Activated CD4-positive, alpha-beta T cell treated with anti-CD3 and anti-CD28 coated beads, Interleukin-2, amount 10 ng/mL, durations not matched to agents 24 days and 14 days (primary cell): ENCODE measurements around the gene DNAH14. TPM values are rescaled to one million over a fixed set of nuclear protein-coding genes. Genes with fewer than 3 reads are reported as not detected.
"Not testable (repeated sequence)": the region's sequence is repeated elsewhere in the genome, so short reads cannot be mapped to it uniquely, and the experiment has no call there.

Experiments used
- DNase-seq: peaks from one replicate; pipeline ENCODE4 v3.0.0; 2022
- H3K27ac Mint-ChIP-seq: one replicate; pipeline ENCODE4 v1.8.0; 2022; ENCODE audit warnings: mild to moderate bottlenecking, mixed read lengths
- H3K27me3 Mint-ChIP-seq: one replicate; pipeline ENCODE4 v1.8.0; 2022; ENCODE audit warnings: mixed read lengths
- H3K36me3 Mint-ChIP-seq: one replicate; pipeline ENCODE4 v1.8.0; 2022; ENCODE audit warnings: low read depth, mild to moderate bottlenecking, mixed read lengths
- H3K4me1 Mint-ChIP-seq: one replicate; pipeline ENCODE4 v1.8.0; 2021; ENCODE audit warnings: mixed read lengths
- H3K4me3 Mint-ChIP-seq: one replicate; pipeline ENCODE4 v1.8.0; 2022; ENCODE audit warnings: mild to moderate bottlenecking, moderate library complexity, mixed read lengths
- H3K9me3 Mint-ChIP-seq: one replicate; pipeline ENCODE4 v1.8.0; 2021; ENCODE audit warnings: mixed read lengths
- intact Hi-C: fragments of 100-400 bp; cut with micrococcal nuclease; formaldehyde crosslinking; loops from one replicate; pipeline ENCODE4 v1.15.1; 2023
- total RNA-seq: library from RNA; stranded (reverse); gene quantifications from 2 replicates; pipeline ENCODE4 v1.2.3, GENCODE V29; 2022

DNAH14 gene
- total RNA-seq, 1 donor from 2014 or later = not detected

DNA sequence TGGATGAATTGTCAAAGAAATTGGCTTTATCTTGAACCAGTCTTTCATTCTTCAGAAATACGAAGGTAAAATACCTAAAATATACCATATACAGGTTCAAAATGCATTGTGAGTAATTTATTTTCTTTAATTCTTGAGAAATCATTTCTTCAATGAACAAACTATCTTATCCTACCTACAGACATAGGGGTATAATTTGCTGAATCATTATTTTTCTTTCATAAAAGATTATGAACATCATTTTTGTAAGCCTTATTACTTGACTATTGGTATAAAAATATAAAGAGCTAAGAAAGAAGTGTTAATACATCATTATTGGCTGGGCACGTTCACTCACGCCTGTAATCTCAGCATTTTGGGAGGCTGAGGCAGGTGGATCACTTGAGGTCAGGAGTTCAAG, 167.7 kb downstream of the DNAH14 start:
- no peak for DNase-seq
- Mint-ChIP-seq H3K27me3 (no peaks in the 10 kb centered on the region), H3K27ac (no peak overlapping the region), H3K4me3 (no peak overlapping the region), H3K36me3 (no peaks in the 10 kb centered on the region), H3K9me3 (no peaks in the 10 kb centered on the region), H3K4me1 (no peaks in the 10 kb centered on the region)
- intact Hi-C loops = no loop called here

DNA sequence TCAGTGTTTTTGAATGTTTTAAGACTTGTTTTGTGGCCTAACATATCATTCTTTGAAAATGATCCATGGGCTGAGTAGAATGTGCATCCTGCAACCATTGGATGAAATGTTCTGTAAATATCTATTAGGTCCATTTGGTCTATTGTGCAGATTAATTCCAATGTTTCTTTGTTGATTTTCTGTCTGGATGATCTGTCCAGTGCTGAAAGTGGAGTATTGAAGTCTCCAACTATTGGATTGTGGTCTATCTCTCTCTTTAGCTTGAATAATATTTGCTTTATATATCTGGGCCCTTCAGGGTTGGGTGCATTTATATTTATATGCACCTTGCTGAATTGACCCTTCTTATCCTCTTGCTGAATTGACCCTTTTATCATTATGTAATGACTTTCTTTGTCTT, 181.5 kb downstream of the DNAH14 start:
- Mint-ChIP-seq H3K4me1 (no peaks in the 10 kb centered on the region), H3K4me3 (no peak overlapping the region), H3K9me3 (no peaks in the 10 kb centered on the region), H3K36me3 (no peaks in the 10 kb centered on the region), H3K27ac (no peak overlapping the region), H3K27me3 (no peaks in the 10 kb centered on the region)
- intact Hi-C loops = no loop called here
- no peak for DNase-seq

DNA sequence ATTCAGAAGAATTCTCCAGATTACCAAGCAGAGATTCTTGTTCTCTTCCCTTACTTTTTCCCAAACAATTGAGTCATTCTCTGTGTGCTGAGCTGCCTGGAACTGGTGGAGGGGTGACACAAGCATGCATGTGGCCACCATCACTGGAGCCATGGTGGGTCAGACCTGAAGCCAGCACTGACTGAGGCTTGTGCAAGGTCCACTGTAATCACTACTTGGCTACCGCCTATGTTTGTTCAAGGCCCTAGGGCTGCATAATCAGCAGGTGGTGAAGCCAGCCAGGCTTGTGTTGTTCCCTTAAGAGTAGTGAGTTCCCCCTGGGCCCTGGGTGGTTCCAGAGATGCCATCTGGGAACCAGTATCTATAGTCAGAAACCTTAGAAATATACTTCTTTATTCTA, 183.8 kb downstream of the DNAH14 start:
- Mint-ChIP-seq H3K4me3 (no peak overlapping the region), H3K27ac (no peak overlapping the region), H3K27me3 (no peaks in the 10 kb centered on the region), H3K9me3 (no peaks in the 10 kb centered on the region), H3K36me3 (no peaks in the 10 kb centered on the region), H3K4me1 (no peaks in the 10 kb centered on the region)
- intact Hi-C loops = no loop called here
- no peak for DNase-seq

DNA sequence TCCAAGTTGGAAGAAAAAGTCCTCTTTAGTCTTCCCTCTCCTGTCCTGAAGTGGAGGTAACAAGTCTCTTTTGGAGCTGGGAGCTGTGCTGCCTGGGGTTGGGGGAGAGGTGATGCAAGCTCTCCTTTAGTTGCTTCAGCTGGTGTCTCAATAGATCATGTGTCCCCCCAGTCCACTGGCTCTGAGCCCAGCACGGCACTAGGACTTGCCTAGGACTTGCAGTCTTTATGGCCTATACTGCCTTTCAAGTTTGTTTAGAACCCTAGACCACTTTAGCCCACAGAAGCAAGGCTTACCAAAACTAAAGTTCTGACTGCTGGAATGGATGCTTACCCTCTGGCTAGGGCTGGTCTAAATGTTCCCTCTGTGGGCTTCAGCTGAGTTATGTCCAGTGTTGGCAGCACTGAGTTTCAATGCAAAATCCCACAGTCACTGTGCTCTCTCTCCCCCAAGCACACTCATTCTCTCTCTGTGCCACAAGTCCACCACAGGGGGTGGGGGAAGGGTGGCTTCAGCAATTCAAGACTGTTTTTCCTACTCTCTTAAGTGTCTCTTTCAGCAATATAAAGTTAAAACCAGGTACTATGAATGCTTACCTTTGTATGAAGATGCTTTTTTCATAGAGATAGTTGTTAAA, 185.0 kb downstream of the DNAH14 start:
- DNase-seq = no peak
- Mint-ChIP-seq H3K27me3 (no peaks in the 10 kb centered on the region), H3K36me3 (no peaks in the 10 kb centered on the region), H3K9me3 (no peaks in the 10 kb centered on the region), H3K4me3 (no peak overlapping the region), H3K4me1 (no peaks in the 10 kb centered on the region), H3K27ac (no peak overlapping the region)
- intact Hi-C loops = no loop called here

DNA sequence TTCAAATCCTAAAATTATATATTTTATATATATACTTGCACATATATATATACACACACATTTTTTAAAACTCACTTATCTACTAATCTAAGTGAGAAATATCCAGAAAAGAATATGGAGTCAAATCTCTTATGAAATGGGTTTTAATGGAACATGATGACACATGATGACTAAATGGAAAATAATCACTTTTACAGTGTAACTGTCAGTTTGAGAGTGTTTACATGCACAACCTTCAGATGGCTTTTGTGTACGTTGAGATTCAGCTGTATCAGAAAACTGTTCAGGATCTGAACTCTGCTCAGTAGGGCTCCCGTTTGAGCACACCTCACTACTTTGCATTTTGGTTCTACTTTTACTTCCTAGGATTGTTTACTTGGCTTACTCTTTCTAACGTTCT, 189.8 kb downstream of the DNAH14 start:
- H3K9me3 Mint-ChIP-seq = no peaks in the 10 kb centered on the region

DNA sequence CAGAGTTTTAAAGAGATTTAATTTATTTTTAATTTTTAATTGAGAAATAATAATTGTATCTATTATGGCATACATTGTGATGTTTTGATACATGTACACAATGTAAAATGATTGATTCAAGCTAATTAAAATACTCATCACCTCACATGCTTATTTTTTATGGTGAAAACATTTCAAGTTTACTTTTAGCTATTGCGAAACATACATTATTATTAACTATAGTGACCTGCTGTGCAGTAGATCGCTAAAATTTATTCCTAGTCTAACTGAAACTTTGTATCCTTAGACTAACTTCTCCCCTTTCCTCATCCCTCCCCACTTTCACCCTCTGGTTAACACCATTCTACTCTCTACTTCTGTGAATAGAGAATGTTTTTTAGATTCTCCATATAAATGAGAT, 191.6 kb downstream of the DNAH14 start:
- Mint-ChIP-seq H3K36me3 (no peaks in the 10 kb centered on the region), H3K4me3 (no peak overlapping the region), H3K4me1 (no peaks in the 10 kb centered on the region), H3K9me3 (no peaks in the 10 kb centered on the region), H3K27me3 (no peaks in the 10 kb centered on the region), H3K27ac (no peak overlapping the region)
- no peak for DNase-seq
- intact Hi-C loops = no loop called here

More for the DNA sequence above, 189.8 kb downstream of the DNAH14 start:
- H3K4me1 Mint-ChIP-seq = no peaks in the 10 kb centered on the region
- H3K27me3 Mint-ChIP-seq = no peaks in the 10 kb centered on the region
- no peak overlapping the region for H3K4me3 Mint-ChIP-seq
- no peaks in the 10 kb centered on the region for H3K36me3 Mint-ChIP-seq
- no peak overlapping the region for H3K27ac Mint-ChIP-seq
- no peak for DNase-seq
- intact Hi-C loops = no loop called here

DNA sequence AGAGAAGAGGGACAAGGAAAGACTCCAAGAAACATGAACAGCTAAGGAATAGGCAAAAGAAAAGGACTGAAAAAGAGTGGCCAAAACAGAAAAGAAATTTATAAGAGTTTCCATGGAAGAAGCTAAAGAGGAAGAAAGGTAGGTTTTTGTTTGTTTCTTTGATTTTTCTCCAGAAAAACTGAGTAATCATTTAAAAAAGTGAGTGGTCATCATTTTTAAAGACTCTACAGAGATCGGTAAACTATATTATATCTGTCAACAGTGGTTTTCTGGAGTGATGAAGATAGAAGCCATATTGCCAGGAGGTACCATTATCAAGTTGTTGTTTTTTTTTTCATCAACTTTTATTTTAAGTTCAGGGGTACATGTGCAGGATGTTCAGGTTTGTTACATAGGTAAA, 202.4 kb downstream of the DNAH14 start:
- no peaks in the 10 kb centered on the region for H3K36me3 Mint-ChIP-seq
- H3K4me3 Mint-ChIP-seq = no peak overlapping the region
- intact Hi-C loops = no loop called here
- H3K27me3 Mint-ChIP-seq = no peaks in the 10 kb centered on the region
- H3K9me3 Mint-ChIP-seq = peaks cover 19% of the 10 kb centered on the region
- no peak overlapping the region for H3K27ac Mint-ChIP-seq
- DNase-seq = no peak
- no peaks in the 10 kb centered on the region for H3K4me1 Mint-ChIP-seq

DNA sequence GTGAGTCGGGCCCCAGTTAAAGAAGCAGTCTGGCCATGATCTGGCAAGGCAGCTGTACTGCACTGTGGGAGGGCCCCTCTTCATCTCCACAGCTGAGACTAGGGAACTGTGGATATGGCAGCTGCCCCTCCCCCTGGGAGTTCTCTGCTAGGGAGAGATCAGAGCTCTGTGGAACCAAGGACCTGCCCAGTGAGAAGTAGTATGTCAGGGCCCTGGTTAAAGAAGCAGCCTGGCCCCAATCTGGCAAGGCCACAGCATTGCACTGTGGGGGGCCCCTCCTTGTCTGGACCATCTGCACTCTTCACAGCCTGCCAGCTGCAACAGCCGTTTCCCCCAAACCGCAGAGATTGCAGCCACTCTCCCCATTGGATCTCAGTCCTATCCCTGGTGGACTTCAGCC, 208.5 kb downstream of the DNAH14 start:
- Mint-ChIP-seq H3K9me3 (peaks cover 19% of the 10 kb centered on the region), H3K4me1 (no peaks in the 10 kb centered on the region), H3K27me3 (no peaks in the 10 kb centered on the region), H3K4me3 (no peak overlapping the region), H3K27ac (no peak overlapping the region), H3K36me3 (no peaks in the 10 kb centered on the region)
- intact Hi-C loops = no loop called here
- DNase-seq = no peak

DNA sequence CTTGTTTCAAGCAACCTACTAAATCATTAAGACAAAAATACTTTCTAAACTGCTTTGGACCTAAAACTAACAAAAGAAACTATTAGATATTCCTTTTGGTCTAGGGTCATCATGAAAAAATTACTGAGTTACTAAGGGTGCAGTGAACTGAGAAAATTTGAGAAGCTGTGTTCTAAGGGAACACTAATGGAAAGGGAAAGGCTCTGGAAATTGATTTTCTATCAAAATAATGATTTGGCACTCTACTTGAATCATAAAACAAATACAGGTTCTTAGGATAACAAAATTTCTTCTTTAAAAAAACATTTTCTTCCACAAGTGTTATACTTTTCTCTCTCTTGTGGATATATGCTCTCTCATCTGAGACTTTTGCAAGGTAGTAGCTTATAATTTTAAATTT, 213.5 kb downstream of the DNAH14 start:
- H3K9me3 Mint-ChIP-seq = no peaks in the 10 kb centered on the region
- no peak overlapping the region for H3K27ac Mint-ChIP-seq
- H3K4me1 Mint-ChIP-seq = no peaks in the 10 kb centered on the region
- no peaks in the 10 kb centered on the region for H3K27me3 Mint-ChIP-seq
- no peak for DNase-seq
- intact Hi-C loops = no loop called here
- no peaks in the 10 kb centered on the region for H3K36me3 Mint-ChIP-seq
- H3K4me3 Mint-ChIP-seq = no peak overlapping the region

DNA sequence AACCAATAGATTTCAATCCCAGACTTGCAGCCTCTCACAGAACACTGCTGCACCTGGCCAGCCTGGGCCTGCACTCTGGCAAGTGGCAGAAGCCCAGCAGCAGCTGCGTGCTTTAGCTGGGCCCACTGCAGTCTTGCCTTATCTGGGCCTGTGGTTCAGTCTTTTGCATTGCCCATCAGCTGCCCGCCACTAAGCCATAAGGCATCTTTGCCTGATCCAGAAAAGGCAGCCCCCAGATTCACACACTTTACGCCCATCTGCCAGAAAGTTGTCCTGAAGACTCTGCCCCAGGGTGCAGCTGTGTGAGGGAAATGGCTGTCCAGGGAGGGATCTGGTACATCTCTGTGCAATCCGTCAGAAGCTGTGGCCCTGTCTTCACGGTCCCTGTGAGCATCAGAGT, 217.0 kb downstream of the DNAH14 start:
- H3K27me3 Mint-ChIP-seq = no peaks in the 10 kb centered on the region
- DNase-seq = no peak
- H3K9me3 Mint-ChIP-seq = no peaks in the 10 kb centered on the region
- H3K4me3 Mint-ChIP-seq = no peak overlapping the region
- no peaks in the 10 kb centered on the region for H3K36me3 Mint-ChIP-seq
- intact Hi-C loops = no loop called here
- no peaks in the 10 kb centered on the region for H3K4me1 Mint-ChIP-seq
- H3K27ac Mint-ChIP-seq = no peak overlapping the region

DNA sequence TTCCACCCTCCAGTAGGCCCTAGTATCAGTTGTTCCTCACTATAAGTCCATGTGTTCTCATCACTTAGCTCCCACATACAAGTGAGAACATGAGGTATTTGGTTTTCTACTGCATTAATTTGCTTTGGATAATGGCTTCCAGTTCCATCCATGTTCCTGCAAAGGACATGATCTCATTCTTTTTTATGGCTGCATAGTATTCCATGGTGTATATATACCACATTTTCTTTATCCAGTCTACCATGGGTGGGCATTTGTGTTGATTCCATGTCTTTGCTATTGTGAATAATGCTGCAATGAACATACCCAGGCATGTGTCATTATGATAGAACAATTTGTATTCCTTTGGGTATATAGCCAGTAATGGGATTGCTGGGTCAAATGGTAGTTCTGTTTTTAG, 218.3 kb downstream of the DNAH14 start:
- H3K27me3 Mint-ChIP-seq, intact Hi-C loops, H3K9me3 Mint-ChIP-seq, H3K27ac Mint-ChIP-seq, DNase-seq, H3K4me1 Mint-ChIP-seq, H3K4me3 Mint-ChIP-seq, H3K36me3 Mint-ChIP-seq: not testable (repeated sequence)

DNA sequence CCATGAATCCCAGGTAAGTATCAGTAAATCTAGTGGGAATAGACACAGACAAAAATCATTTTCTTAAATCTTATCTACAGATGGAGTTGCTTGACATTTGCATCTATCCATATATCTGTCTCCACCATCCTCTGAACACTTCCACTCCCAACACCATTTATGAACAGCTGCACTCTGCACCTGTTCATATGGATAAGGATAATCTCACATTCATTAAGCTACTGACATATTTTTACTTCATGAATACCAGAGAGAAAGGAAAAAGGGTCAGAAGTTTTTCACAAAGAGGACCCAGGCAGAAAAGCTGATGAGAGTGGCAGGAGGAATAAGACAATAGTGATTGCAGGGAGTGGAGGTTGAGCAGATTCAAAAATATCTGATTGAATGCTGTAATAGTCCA, 222.6 kb downstream of the DNAH14 start:
- intact Hi-C loops = no loop called here
- H3K36me3 Mint-ChIP-seq = no peaks in the 10 kb centered on the region
- H3K27me3 Mint-ChIP-seq = peaks cover 2% of the 10 kb centered on the region
- H3K4me3 Mint-ChIP-seq = no peak overlapping the region
- H3K9me3 Mint-ChIP-seq = no peaks in the 10 kb centered on the region
- no peak for DNase-seq
- H3K4me1 Mint-ChIP-seq = peaks cover 6% of the 10 kb centered on the region
- H3K27ac Mint-ChIP-seq = no peak overlapping the region

DNA sequence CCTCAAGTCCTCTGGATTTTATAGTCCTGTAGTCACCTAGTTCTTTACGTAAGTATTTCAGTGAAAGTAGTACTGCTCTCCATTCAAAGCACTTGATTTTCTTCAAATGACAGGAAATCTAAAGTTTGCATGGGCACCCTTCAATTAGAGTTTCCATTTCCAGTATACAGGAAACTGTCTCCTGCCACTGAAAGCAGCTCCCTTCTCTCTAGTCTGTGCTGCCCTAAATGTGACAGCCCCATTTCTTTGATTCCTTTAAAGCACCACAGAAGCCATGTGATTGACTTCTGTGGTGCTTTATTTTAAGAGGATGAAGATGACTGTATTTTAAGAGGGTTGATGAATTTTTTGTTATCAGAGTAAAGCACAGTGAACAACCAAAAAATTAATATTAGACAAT, 226.1 kb downstream of the DNAH14 start:
- intact Hi-C loops = no loop called here
- peaks cover 6% of the 10 kb centered on the region for H3K4me1 Mint-ChIP-seq
- H3K4me3 Mint-ChIP-seq = no peak overlapping the region
- peaks cover 2% of the 10 kb centered on the region for H3K27me3 Mint-ChIP-seq
- no peak for DNase-seq
- no peaks in the 10 kb centered on the region for H3K9me3 Mint-ChIP-seq
- no peak overlapping the region for H3K27ac Mint-ChIP-seq
- H3K36me3 Mint-ChIP-seq = no peaks in the 10 kb centered on the region

DNA sequence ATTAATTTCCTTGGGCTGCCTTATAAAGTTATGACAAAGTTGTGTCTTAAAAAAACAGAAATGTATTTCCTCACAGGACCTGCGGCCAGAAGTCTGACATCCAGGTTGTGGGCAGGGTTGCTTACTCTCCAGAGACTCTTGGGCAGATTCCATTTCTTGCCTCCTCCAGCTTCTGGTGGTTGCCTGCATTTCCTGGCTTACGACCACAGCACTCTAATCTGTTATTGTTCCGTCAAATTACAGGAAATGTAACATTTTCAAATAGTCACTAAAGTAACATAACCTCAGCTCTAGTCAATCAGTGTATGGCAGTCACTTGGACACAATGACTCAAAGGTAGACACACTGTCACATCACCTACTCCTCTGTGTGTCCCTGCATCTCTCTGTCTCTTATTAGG, 226.8 kb downstream of the DNAH14 start:
- H3K27me3 Mint-ChIP-seq = peaks cover 2% of the 10 kb centered on the region
- intact Hi-C loops = no loop called here
- peaks cover 6% of the 10 kb centered on the region for H3K4me1 Mint-ChIP-seq

DNA sequence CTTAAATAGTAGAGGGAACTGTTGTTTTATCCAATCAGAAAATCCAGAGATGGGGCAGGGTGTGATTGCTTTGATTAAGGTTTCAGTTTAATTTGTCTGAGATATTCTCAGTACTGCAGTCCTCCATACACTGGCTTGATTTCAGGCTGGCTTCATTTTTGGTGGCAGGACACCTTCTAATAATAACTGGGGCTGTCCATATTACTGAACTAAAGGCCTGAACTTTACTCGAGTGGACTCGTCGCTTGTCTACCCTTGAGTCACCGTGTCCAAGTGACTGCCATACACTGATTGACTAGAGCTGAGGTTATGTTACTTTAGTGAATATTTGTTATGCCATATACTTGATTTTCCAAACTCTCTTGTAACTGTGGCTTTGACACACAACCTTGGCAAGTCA, 228.8 kb downstream of the DNAH14 start:
- no peak overlapping the region for H3K4me3 Mint-ChIP-seq
- H3K27ac Mint-ChIP-seq = no peak overlapping the region
- intact Hi-C loops = no loop called here
- H3K36me3 Mint-ChIP-seq = no peaks in the 10 kb centered on the region
- no peak for DNase-seq
- peaks cover 2% of the 10 kb centered on the region for H3K27me3 Mint-ChIP-seq
- peaks cover 6% of the 10 kb centered on the region for H3K4me1 Mint-ChIP-seq
- H3K9me3 Mint-ChIP-seq = no peaks in the 10 kb centered on the region

More for the DNA sequence above, 226.8 kb downstream of the DNAH14 start:
- Mint-ChIP-seq H3K4me3 (no peak overlapping the region), H3K27ac (no peak overlapping the region), H3K9me3 (no peaks in the 10 kb centered on the region), H3K36me3 (no peaks in the 10 kb centered on the region)
- no peak for DNase-seq
